GM10847 (cell line): ENCODE measurements around the gene KIAA1328.

ENCODE experiments used
- POLR2A ChIP-seq: IDR thresholded peaks from 2 replicates; pipeline ENCODE4 v1.6.1; 2011; ENCODE audit not compliant: insufficient read length; ENCODE audit errors: extremely low read depth

The KIAA1328 gene

DNA sequence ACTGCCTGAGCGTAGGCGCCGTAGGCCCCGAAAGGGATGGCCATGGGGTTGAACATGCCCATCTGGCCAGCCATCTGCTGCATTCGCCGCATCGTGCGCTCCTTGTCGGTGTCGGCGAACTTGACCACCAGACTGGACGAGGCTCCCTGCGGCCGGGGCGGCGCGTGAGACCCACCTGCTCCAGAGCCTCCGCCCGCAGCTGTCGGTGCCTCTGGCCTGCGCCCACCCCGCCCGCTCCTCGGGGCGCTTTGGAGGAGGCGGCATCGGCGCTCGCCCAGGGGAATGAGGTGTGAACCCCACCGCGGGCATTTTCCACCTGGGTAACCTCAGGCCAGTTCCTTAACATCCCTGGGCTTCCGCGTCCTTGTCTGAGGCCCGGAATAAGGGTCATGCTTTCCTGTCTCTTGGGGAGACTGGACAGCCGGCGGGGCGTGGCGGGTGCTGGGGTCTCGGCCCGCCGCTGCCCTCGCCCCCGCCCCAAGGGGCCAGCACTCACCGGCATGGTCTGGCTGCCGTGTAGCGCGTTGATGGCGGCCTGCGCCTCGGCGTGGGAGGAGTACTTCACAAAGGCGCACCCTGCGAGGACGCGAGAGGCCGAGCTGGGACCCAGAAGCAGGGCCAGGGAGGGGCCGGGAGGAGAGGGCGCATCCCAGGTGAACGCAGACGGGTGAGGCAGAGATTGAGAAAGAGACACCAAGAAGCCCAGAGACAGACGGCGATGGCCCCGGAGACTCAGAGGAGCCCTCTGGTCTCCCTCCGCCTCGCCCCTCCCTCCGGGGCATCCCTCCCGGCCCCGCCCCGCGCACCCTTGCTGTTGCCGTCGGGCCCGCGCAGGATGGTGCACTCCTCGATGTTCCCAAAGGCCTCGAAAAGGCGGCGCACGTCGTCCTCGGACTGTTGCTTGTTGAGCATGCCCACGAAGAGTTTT lies 445.6 kb downstream of the KIAA1328 start:
- TF ChIP-seq POLR2A = no peak

DNA sequence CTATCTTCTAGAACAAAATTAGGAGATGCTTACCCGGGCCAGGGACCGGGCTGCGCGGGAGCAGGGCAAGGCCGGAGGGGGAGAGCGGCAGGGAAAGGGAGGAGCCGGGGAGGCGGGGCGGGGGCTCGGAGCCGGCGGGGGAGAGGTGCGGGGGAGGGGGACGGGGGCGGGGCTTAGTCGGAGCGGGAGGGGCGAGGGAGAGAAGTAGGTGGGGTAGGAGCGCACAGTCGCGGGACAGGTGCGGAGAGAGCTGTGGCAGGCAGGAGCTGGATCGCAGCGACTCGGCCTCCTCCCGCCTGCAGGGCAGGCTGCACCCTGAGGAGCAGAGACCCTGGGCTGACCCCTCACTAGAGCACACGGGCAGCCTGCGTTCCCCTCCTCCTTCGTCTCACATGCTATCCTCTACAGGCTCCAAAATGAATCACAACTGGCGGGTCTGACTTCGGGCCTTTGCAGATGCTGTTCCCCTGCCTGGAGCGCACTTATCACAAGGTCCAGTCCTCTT lies 446.4 kb downstream of the KIAA1328 start:
- no peak for TF ChIP-seq POLR2A

DNA sequence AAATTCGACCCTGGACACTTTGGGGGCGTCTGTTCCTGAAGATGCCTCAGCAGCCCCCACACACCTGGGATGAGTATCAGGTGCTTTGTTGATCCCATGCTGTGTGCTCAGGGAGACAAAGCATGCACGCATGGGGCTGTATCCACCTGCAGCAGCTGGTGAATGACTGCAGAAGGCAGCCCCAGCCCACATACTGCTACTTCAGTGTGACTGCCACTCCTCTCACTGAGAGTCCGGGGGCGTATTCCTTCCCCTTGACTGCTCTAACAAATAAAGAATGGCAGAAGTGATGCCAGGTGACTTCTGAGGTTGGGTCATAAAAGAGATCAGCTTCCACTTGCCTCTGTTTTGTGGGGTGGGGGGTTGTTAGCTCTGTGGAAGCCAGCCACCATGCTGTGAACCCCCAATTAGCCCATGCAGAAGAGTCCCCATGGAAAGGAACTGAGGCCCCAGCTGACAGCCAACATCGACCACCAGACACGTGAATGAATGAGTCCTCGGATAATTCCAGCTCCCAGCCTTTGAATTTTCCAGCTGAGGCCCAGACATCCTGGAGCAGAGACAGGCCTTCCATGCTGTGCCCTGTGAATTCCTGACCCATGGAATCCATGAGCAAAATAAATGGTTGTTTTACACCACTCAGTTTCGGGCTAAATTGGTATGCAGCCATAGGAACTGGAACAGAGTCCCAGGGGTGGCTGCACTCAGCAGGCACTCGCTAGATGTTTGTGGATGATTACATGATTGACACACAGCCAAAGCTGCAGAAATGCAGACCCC lies 447.4 kb downstream of the KIAA1328 start:
- TF ChIP-seq POLR2A = no peak

DNA sequence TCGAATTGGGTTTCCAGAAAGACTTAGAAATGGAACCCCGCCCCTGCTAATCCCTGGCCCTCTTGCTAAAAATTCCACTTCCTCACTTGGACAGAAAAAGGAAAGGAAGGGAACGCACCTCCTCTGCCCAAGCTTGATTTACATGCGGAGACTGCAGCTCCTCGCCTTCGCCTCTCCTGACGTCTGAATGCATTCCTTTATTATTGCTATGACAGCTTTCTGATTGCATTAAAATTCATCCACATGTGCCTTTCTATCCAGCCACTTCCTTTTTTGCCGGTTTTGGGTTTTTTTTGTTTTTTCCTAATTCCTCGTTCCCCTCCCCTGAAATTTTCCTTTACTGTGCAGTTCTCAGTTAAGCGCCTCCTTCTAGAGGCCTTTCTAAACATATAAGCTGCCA lies 448.9 kb downstream of the KIAA1328 start:
- TF ChIP-seq POLR2A = no peak
